ENCODE results near the gene UNC80. TPM values are rescaled to one million over a fixed set of nuclear protein-coding genes. Genes with fewer than 3 reads are reported as not detected.

Gene UNC80
- total RNA-seq: not detected

- Mint-ChIP-seq H3K9me3 (no peaks in the 10 kb centered on the region), H3K4me3 (no peak within 1 kb of the TSS), H3K27ac (no peak within 1 kb of the TSS), H3K27me3 (peaks cover 18% of the 10 kb centered on the region), H3K4me1 (ENCODE audit: low read depth) (peaks cover 5% of the 10 kb centered on the region), H3K36me3 (no peaks in the 10 kb centered on the region)
- ChIA-PET POLR2A (no interaction called here), CTCF (no interaction called here)
- peak; percentile 38 for DNase-seq
- intact Hi-C loops (cut with micrococcal nuclease): no loop called here
Measured at GRCh38 chr2:209771474-209772289, at the start of gene UNC80. UNC80 (plus strand) TSS chr2:209771832; CDS start chr2:209772073, 241 bp downstream.

- H3K27me3 Mint-ChIP-seq: no peaks in the 10 kb centered on the region
- H3K9me3 Mint-ChIP-seq: no peaks in the 10 kb centered on the region
Measured at GRCh38 chr2:209726311-209726710, 45.3 kb upstream of the UNC80 start.

GRCh38 chr2:209727077-209727476, 44.6 kb upstream of the UNC80 start:
- DNase-seq: no peak
- POLR2A ChIA-PET: no interaction called here
- CTCF ChIA-PET: no interaction called here
- H3K36me3 Mint-ChIP-seq: no peaks in the 10 kb centered on the region
- intact Hi-C loops (cut with micrococcal nuclease): no loop called here
- H3K9me3 Mint-ChIP-seq: no peaks in the 10 kb centered on the region
- H3K27me3 Mint-ChIP-seq: no peaks in the 10 kb centered on the region
- no peak overlapping the region for H3K4me3 Mint-ChIP-seq
- no peak overlapping the region for H3K27ac Mint-ChIP-seq
- H3K4me1 Mint-ChIP-seq (ENCODE audit: low read depth): no peaks in the 10 kb centered on the region

More at GRCh38 chr2:209726311-209726710, 45.3 kb upstream of the UNC80 start:
- no peak overlapping the region for H3K4me3 Mint-ChIP-seq
- no peaks in the 10 kb centered on the region for H3K4me1 Mint-ChIP-seq (ENCODE audit: low read depth)
- ChIA-PET CTCF (no interaction called here), POLR2A (no interaction called here)
- intact Hi-C loops (cut with micrococcal nuclease): no loop called here
- no peak for DNase-seq
- no peaks in the 10 kb centered on the region for H3K36me3 Mint-ChIP-seq
- H3K27ac Mint-ChIP-seq: no peak overlapping the region

- DNase-seq: no peak
- Mint-ChIP-seq H3K27me3 (no peaks in the 10 kb centered on the region), H3K36me3 (no peaks in the 10 kb centered on the region), H3K9me3 (no peaks in the 10 kb centered on the region), H3K4me1 (ENCODE audit: low read depth) (no peaks in the 10 kb centered on the region), H3K27ac (no peak overlapping the region), H3K4me3 (no peak overlapping the region)
- intact Hi-C loops (cut with micrococcal nuclease): no loop called here
- CTCF ChIA-PET: no interaction called here
- POLR2A ChIA-PET: no interaction called here
Measured at GRCh38 chr2:209734805-209735204, 36.8 kb upstream of the UNC80 start.

GRCh38 chr2:209741953-209742352, 29.7 kb upstream of the UNC80 start:
- Mint-ChIP-seq H3K27me3 (no peaks in the 10 kb centered on the region), H3K36me3 (no peaks in the 10 kb centered on the region), H3K9me3 (no peaks in the 10 kb centered on the region), H3K4me3 (no peak overlapping the region), H3K4me1 (ENCODE audit: low read depth) (no peaks in the 10 kb centered on the region), H3K27ac (no peak overlapping the region)
- intact Hi-C loops (cut with micrococcal nuclease): no loop called here
- CTCF ChIA-PET: no interaction called here
- POLR2A ChIA-PET: no interaction called here
- no peak for DNase-seq

GRCh38 chr2:209753020-209753419, 18.6 kb upstream of the UNC80 start:
- CTCF ChIA-PET: no interaction called here
- Mint-ChIP-seq H3K27me3 (no peaks in the 10 kb centered on the region), H3K4me3 (no peak overlapping the region), H3K36me3 (no peaks in the 10 kb centered on the region), H3K9me3 (no peaks in the 10 kb centered on the region), H3K4me1 (ENCODE audit: low read depth) (no peaks in the 10 kb centered on the region), H3K27ac (no peak overlapping the region)
- intact Hi-C loops (cut with micrococcal nuclease): no loop called here
- POLR2A ChIA-PET: no interaction called here
- DNase-seq: no peak

GRCh38 chr2:209757163-209757562, 14.5 kb upstream of the UNC80 start:
- no peaks in the 10 kb centered on the region for H3K36me3 Mint-ChIP-seq
- H3K27me3 Mint-ChIP-seq: no peaks in the 10 kb centered on the region
- no peak for DNase-seq
- H3K9me3 Mint-ChIP-seq: no peaks in the 10 kb centered on the region
- CTCF ChIA-PET: no interaction called here
- no peaks in the 10 kb centered on the region for H3K4me1 Mint-ChIP-seq (ENCODE audit: low read depth)
- no peak overlapping the region for H3K27ac Mint-ChIP-seq
- POLR2A ChIA-PET: no interaction called here
- intact Hi-C loops (cut with micrococcal nuclease): no loop called here
- H3K4me3 Mint-ChIP-seq: no peak overlapping the region

GRCh38 chr2:209761566-209761965, 10.1 kb upstream of the UNC80 start:
- Mint-ChIP-seq H3K27ac (no peak overlapping the region), H3K4me3 (no peak overlapping the region), H3K4me1 (ENCODE audit: low read depth) (no peaks in the 10 kb centered on the region), H3K27me3 (no peaks in the 10 kb centered on the region), H3K9me3 (no peaks in the 10 kb centered on the region), H3K36me3 (no peaks in the 10 kb centered on the region)
- CTCF ChIA-PET: no interaction called here
- POLR2A ChIA-PET: no interaction called here
- DNase-seq: no peak
- intact Hi-C loops (cut with micrococcal nuclease): no loop called here

GRCh38 chr2:209762563-209762962, 9.1 kb upstream of the UNC80 start:
- no peak for DNase-seq
- no peak overlapping the region for H3K27ac Mint-ChIP-seq
- H3K4me3 Mint-ChIP-seq: no peak overlapping the region
- no peaks in the 10 kb centered on the region for H3K9me3 Mint-ChIP-seq
- intact Hi-C loops (cut with micrococcal nuclease): no loop called here
- H3K36me3 Mint-ChIP-seq: no peaks in the 10 kb centered on the region
- POLR2A ChIA-PET: no interaction called here
- H3K27me3 Mint-ChIP-seq: no peaks in the 10 kb centered on the region
- CTCF ChIA-PET: no interaction called here
- no peaks in the 10 kb centered on the region for H3K4me1 Mint-ChIP-seq (ENCODE audit: low read depth)

GRCh38 chr2:209763106-209763505, 8.5 kb upstream of the UNC80 start:
- no peak for DNase-seq
- POLR2A ChIA-PET: no interaction called here
- no peaks in the 10 kb centered on the region for H3K4me1 Mint-ChIP-seq (ENCODE audit: low read depth)
- intact Hi-C loops (cut with micrococcal nuclease): no loop called here
- H3K27me3 Mint-ChIP-seq: no peaks in the 10 kb centered on the region
- CTCF ChIA-PET: interaction anchor here (1.5 kb wide), 1 partner anchor 436 kb away, joined by 3 read pairs; no protein-coding TSS in a partner anchor
- no peaks in the 10 kb centered on the region for H3K36me3 Mint-ChIP-seq
- H3K9me3 Mint-ChIP-seq: no peaks in the 10 kb centered on the region
- no peak overlapping the region for H3K27ac Mint-ChIP-seq
- no peak overlapping the region for H3K4me3 Mint-ChIP-seq

- Mint-ChIP-seq H3K27ac (no peak overlapping the region), H3K36me3 (no peaks in the 10 kb centered on the region)
- CTCF ChIA-PET: no interaction called here
Measured at GRCh38 chr2:209766613-209767012, 5.0 kb upstream of the UNC80 start.

GRCh38 chr2:209767316-209767715, 4.3 kb upstream of the UNC80 start:
- peaks cover 9% of the 10 kb centered on the region for H3K27me3 Mint-ChIP-seq
- ChIA-PET POLR2A (no interaction called here), CTCF (no interaction called here)
- H3K4me3 Mint-ChIP-seq: no peak overlapping the region
- H3K9me3 Mint-ChIP-seq: no peaks in the 10 kb centered on the region
- H3K4me1 Mint-ChIP-seq (ENCODE audit: low read depth): peaks cover 5% of the 10 kb centered on the region
- intact Hi-C loops (cut with micrococcal nuclease): no loop called here
- no peak overlapping the region for H3K27ac Mint-ChIP-seq
- no peaks in the 10 kb centered on the region for H3K36me3 Mint-ChIP-seq
- DNase-seq: no peak

More at GRCh38 chr2:209766613-209767012, 5.0 kb upstream of the UNC80 start:
- H3K4me3 Mint-ChIP-seq: no peak overlapping the region
- H3K27me3 Mint-ChIP-seq: peaks cover 9% of the 10 kb centered on the region
- no peak for DNase-seq
- POLR2A ChIA-PET: no interaction called here
- intact Hi-C loops (cut with micrococcal nuclease): no loop called here
- H3K4me1 Mint-ChIP-seq (ENCODE audit: low read depth): peaks cover 5% of the 10 kb centered on the region
- no peaks in the 10 kb centered on the region for H3K9me3 Mint-ChIP-seq

GRCh38 chr2:209768557-209768956, 3.1 kb upstream of the UNC80 start:
- Mint-ChIP-seq H3K36me3 (no peaks in the 10 kb centered on the region), H3K27ac (no peak overlapping the region), H3K27me3 (peaks cover 14% of the 10 kb centered on the region), H3K4me1 (ENCODE audit: low read depth) (peaks cover 5% of the 10 kb centered on the region), H3K9me3 (no peaks in the 10 kb centered on the region), H3K4me3 (no peak overlapping the region)
- POLR2A ChIA-PET: no interaction called here
- intact Hi-C loops (cut with micrococcal nuclease): no loop called here
- CTCF ChIA-PET: no interaction called here
- no peak for DNase-seq

All from activated CD4-positive, alpha-beta memory T cell treated with anti-CD3 and anti-CD28 coated beads for 36 hours (primary cell).